Effector CD8-positive, alpha-beta T cell (primary cell): ENCODE data around the gene SOHLH1.

Source experiments
- DNase-seq: peaks from one replicate; lab custom pipeline; 2025; lab: John Stamatoyannopoulos, UW

The SOHLH1 gene

GRCh38 chr9:135661816-135662560, 37.3 kb downstream of the SOHLH1 start:
- DNase-seq, result no peak

- DNase-seq, result no peak
These were observed 38.9 kb downstream of the SOHLH1 start for GRCh38 chr9:135660407-135660806.

GRCh38 chr9:135659252-135659651, 40.0 kb downstream of the SOHLH1 start:
- no peak for DNase-seq

- DNase-seq, result no peak
These were observed 41.9 kb downstream of the SOHLH1 start for GRCh38 chr9:135657416-135657815.

- no peak for DNase-seq
These were observed 44.0 kb downstream of the SOHLH1 start for GRCh38 chr9:135655317-135655716.

GRCh38 chr9:135650408-135650807, 48.9 kb downstream of the SOHLH1 start:
- DNase-seq, result no peak

GRCh38 chr9:135649508-135649907, 49.8 kb downstream of the SOHLH1 start:
- no peak for DNase-seq

GRCh38 chr9:135648494-135649410, 50.5 kb downstream of the SOHLH1 start:
- DNase-seq, result no peak

- no peak for DNase-seq
These were observed 51.4 kb downstream of the SOHLH1 start for GRCh38 chr9:135647884-135648283.

GRCh38 chr9:135644631-135645218, 54.6 kb downstream of the SOHLH1 start:
- no peak for DNase-seq
